MM.1S (cell line): ENCODE data around the gene EVX2.

ENCODE experiments used
- EZH2 ChIP-seq: fragments of 300-600 bp; sonication (generic); optimal IDR thresholded peaks from 2 replicates; pipeline ENCODE3; 2017; ENCODE audit warnings: low read depth, mild to moderate bottlenecking, antibody characterized with exemption, low read length, mixed read lengths
- EZH2phosphoT487 ChIP-seq: fragments of 300-600 bp; sonication (generic); IDR thresholded peaks from 2 replicates; pipeline ENCODE4 v1.6.1; 2018; ENCODE audit warnings: antibody characterized with exemption, low read length
- TF ChIP-seq, protein P1 (sequence below): fragments of 300-600 bp; sonication (generic); IDR thresholded peaks from 2 replicates; pipeline ENCODE4 v1.5.1; 2016; ENCODE audit warnings: antibody characterized with exemption, low read length, mixed read lengths

GRCh38 chr2:176122052-176122682, 38.4 kb upstream of the EVX2 start:
- TF ChIP-seq EZH2 (no peak), EZH2phosphoT487 (no peak)
- TF ChIP-seq, protein P1, sequence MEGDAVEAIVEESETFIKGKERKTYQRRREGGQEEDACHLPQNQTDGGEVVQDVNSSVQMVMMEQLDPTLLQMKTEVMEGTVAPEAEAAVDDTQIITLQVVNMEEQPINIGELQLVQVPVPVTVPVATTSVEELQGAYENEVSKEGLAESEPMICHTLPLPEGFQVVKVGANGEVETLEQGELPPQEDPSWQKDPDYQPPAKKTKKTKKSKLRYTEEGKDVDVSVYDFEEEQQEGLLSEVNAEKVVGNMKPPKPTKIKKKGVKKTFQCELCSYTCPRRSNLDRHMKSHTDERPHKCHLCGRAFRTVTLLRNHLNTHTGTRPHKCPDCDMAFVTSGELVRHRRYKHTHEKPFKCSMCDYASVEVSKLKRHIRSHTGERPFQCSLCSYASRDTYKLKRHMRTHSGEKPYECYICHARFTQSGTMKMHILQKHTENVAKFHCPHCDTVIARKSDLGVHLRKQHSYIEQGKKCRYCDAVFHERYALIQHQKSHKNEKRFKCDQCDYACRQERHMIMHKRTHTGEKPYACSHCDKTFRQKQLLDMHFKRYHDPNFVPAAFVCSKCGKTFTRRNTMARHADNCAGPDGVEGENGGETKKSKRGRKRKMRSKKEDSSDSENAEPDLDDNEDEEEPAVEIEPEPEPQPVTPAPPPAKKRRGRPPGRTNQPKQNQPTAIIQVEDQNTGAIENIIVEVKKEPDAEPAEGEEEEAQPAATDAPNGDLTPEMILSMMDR = no peak
